Iris pigment epithelial cell (primary cell): ENCODE results near the gene EXOC6B.

Source experiments
- DNase-seq: peaks from one replicate; pipeline ENCODE4 v3.0.0-alpha.2; 2011; ENCODE audit warnings: low read depth

Gene EXOC6B

GRCh38 chr2:72275084-72275483, 550.7 kb downstream of the EXOC6B start:
- no peak for DNase-seq

GRCh38 chr2:72274380-72274797, 551.4 kb downstream of the EXOC6B start:
- DNase-seq: peak; percentile 38

- DNase-seq: no peak
Observed at GRCh38 chr2:72273384-72273783, 552.4 kb downstream of the EXOC6B start.

GRCh38 chr2:72271766-72272641, 553.8 kb downstream of the EXOC6B start:
- peak; percentile 40 for DNase-seq

- DNase-seq: peak; percentile 45
Observed at GRCh38 chr2:72271276-72271614, 554.6 kb downstream of the EXOC6B start.

GRCh38 chr2:72270556-72271275, 555.1 kb downstream of the EXOC6B start:
- DNase-seq: no peak

GRCh38 chr2:72263776-72264060, 562.1 kb downstream of the EXOC6B start:
- DNase-seq: peak; percentile 36

GRCh38 chr2:72263043-72263775, 562.6 kb downstream of the EXOC6B start:
- peak; percentile 39 for DNase-seq

GRCh38 chr2:72261076-72261475, 564.8 kb downstream of the EXOC6B start:
- peak; percentile 31 for DNase-seq

- DNase-seq: no peak
Observed at GRCh38 chr2:72255540-72255939, 570.3 kb downstream of the EXOC6B start.

- no peak for DNase-seq
Observed at GRCh38 chr2:72254831-72255451, 570.9 kb downstream of the EXOC6B start.

- no peak for DNase-seq
Observed at GRCh38 chr2:72238311-72238710, 587.5 kb downstream of the EXOC6B start.

- DNase-seq: no peak
Observed at GRCh38 chr2:72237549-72237948, 588.3 kb downstream of the EXOC6B start.

GRCh38 chr2:72236445-72237067, 589.3 kb downstream of the EXOC6B start:
- peak; percentile 89 for DNase-seq

GRCh38 chr2:72235497-72236415, 590.1 kb downstream of the EXOC6B start:
- no peak for DNase-seq

- DNase-seq: no peak
Observed at GRCh38 chr2:72233211-72233610, 592.6 kb downstream of the EXOC6B start.

- peak; percentile 89 for DNase-seq
Observed at GRCh38 chr2:72222829-72223564, 602.8 kb downstream of the EXOC6B start.

GRCh38 chr2:72220170-72220569, 605.7 kb downstream of the EXOC6B start:
- peak; percentile 38 for DNase-seq

- peak; percentile 97 for DNase-seq
Observed at GRCh38 chr2:72214429-72215143, 611.2 kb downstream of the EXOC6B start.
